K562 (cell line): ENCODE data around the gene ST6GAL1. TPM values are rescaled to one million over a fixed set of nuclear protein-coding genes. Genes with fewer than 3 reads are reported as not detected.

Experiments used
- ARID2 ChIP-seq: fragments of 450-650 bp; IDR thresholded peaks from 2 replicates; pipeline ENCODE4 v1.6.1; 2017; ENCODE audit warnings: antibody characterized with exemption, mild to moderate bottlenecking
- FOXP1 ChIP-seq: sonication (generic); formaldehyde crosslinking; IDR thresholded peaks from 2 replicates; pipeline ENCODE4 v1.8.0; 2022; ENCODE audit warnings: mild to moderate bottlenecking, missing genetic modification reagents
- KDM4B ChIP-seq, 2 experiments: fragments of 450-650 bp in 1 of 2; sonication (generic) in 1 of 2; IDR thresholded peaks; 2 replicates each; pipeline ENCODE4 v1.6.1; 2016 to 2017; ENCODE audit warnings: borderline replicate concordance in 2 of 2, antibody characterized with exemption in 1 of 2, low read depth in 1 of 2, mild to moderate bottlenecking in 1 of 2
- NFRKB ChIP-seq: fragments of 450-650 bp; IDR thresholded peaks from 2 replicates; pipeline ENCODE4 v1.6.1; 2016; ENCODE audit warnings: low read depth
- SAFB2 ChIP-seq: fragments of 200-400 bp; formaldehyde crosslinking; IDR thresholded peaks from 2 replicates; pipeline ENCODE4 v1.6.1; 2018; ENCODE audit warnings: borderline replicate concordance, low read length, low read depth, moderate library complexity; ENCODE audit not compliant: severe bottlenecking
- STAG1 ChIP-seq: sonication (generic); formaldehyde crosslinking; IDR thresholded peaks from 2 replicates; pipeline ENCODE4 v1.5.0; 2020; ENCODE audit warnings: missing genetic modification reagents, borderline replicate concordance
- ZNF57 ChIP-seq: fragments of 450-650 bp; formaldehyde crosslinking; IDR thresholded peaks from 2 replicates; pipeline ENCODE4 v1.4.0; 2020; ENCODE audit warnings: mild to moderate bottlenecking, moderate library complexity
- ZNF76 ChIP-seq: fragments of 250-450 bp; sonication (Bioruptor Pico); IDR thresholded peaks from 2 replicates; pipeline ENCODE4 v1.4.0; 2020; ENCODE audit warnings: mild to moderate bottlenecking, moderate library complexity, borderline replicate concordance
- polyA plus RNA-seq, 8 experiments: library from polyadenylated mRNA; depleted of rRNA in 4 of 8; stranded (reverse) in 5 of 8; unstranded in 3 of 8; fragments of >200 nt; fragmentation: Nextera tagmentation in 2 of 8; fragmentation: Illumina TruSeq in 1 of 8; extraction: Ambion mirVana in 2 of 8; extraction: Trizol in 1 of 8; gene quantifications; 2 replicates each; pipeline versions ENCODE4 v1.2.1 to v1.2.3, GENCODE V29; 2011 to 2014; ENCODE audit warnings: inconsistent platforms in 1 of 8, missing spikeins in 1 of 8
- total RNA-seq, 7 experiments: library from RNA; depleted of rRNA in 6 of 7; stranded (reverse); fragments of >200 nt in 6 of 7; fragmentation: Illumina TruSeq in 2 of 7; extraction: Trizol in 2 of 7; gene quantifications; 2 replicates each; pipeline versions ENCODE4 v1.2.1 to v1.2.3, GENCODE V29; 2011 to 2021; ENCODE audit warnings: low replicate concordance in 1 of 7
- TF ChIP-seq, protein P1 (sequence below): fragments of 450-650 bp; IDR thresholded peaks from 2 replicates; pipeline ENCODE4 v1.6.1; 2017; ENCODE audit warnings: mild to moderate bottlenecking, moderate library complexity
- TF ChIP-seq, protein P2 (sequence below): fragments of 450-650 bp; formaldehyde crosslinking; IDR thresholded peaks from 2 replicates; pipeline ENCODE4 v1.4.0; 2020; ENCODE audit warnings: mild to moderate bottlenecking, mixed read lengths
- TF ChIP-seq, protein P3 (sequence below): fragments of 250-450 bp; sonication (Bioruptor Pico); IDR thresholded peaks from 2 replicates; pipeline ENCODE4 v1.6.1; 2021; ENCODE audit warnings: mild to moderate bottlenecking
- TF ChIP-seq, protein P4 (sequence below): sonication (generic); formaldehyde crosslinking; IDR thresholded peaks from 2 replicates; pipeline ENCODE4 v1.9.0; 2022; ENCODE audit warnings: mild to moderate bottlenecking, missing genetic modification reagents
- TF ChIP-seq, protein P5 (sequence below): fragments of 250-450 bp; sonication (Bioruptor Pico); IDR thresholded peaks from 2 replicates; pipeline ENCODE4 v1.5.0; 2022; ENCODE audit warnings: mild to moderate bottlenecking
- TF ChIP-seq, protein P6 (sequence below): fragments of 150-350 bp; conservative IDR thresholded peaks from 2 replicates; pipeline ENCODE4 v1.6.1; 2014; ENCODE audit warnings: low read length
- TF ChIP-seq, protein P7 (sequence below): fragments of 450-650 bp; IDR thresholded peaks from 2 replicates; pipeline ENCODE4 v1.6.1; 2014; ENCODE audit warnings: low read depth, mild to moderate bottlenecking, moderate library complexity, borderline replicate concordance
- TF ChIP-seq, protein P8 (sequence below): fragments of 450-650 bp; IDR thresholded peaks from 2 replicates; pipeline ENCODE4 v1.6.1; 2016

The ST6GAL1 gene
- total and polyA plus RNA-seq, 9 of the 15 experiments (the other 6 are each of a cell fraction or from before 2014, with no cell fraction given) = 31.9 to 145 (median 71.0) TPM

DNA sequence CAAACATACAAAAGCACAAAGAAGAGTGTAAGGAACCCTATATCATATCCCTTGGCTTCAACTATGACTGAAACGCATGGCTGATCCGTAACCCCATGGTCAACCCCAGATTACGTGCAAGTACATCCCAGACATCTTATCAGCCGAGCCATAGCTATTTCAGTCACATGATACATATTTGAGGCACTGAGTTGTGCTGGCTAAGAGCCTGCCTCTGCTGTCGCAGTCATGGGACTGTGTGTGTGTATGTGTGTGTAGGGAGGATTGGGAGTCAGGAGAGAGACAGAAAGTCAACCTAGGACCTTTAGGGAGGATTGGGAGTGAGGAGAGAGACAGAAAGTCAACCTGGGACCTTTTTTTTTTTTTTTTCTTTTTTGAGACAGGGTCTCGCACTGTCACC, 8.4 kb downstream of the ST6GAL1 start (continued):
- TF ChIP-seq, protein P1, sequence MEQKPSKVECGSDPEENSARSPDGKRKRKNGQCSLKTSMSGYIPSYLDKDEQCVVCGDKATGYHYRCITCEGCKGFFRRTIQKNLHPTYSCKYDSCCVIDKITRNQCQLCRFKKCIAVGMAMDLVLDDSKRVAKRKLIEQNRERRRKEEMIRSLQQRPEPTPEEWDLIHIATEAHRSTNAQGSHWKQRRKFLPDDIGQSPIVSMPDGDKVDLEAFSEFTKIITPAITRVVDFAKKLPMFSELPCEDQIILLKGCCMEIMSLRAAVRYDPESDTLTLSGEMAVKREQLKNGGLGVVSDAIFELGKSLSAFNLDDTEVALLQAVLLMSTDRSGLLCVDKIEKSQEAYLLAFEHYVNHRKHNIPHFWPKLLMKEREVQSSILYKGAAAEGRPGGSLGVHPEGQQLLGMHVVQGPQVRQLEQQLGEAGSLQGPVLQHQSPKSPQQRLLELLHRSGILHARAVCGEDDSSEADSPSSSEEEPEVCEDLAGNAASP = no peak
- TF ChIP-seq, protein P2, sequence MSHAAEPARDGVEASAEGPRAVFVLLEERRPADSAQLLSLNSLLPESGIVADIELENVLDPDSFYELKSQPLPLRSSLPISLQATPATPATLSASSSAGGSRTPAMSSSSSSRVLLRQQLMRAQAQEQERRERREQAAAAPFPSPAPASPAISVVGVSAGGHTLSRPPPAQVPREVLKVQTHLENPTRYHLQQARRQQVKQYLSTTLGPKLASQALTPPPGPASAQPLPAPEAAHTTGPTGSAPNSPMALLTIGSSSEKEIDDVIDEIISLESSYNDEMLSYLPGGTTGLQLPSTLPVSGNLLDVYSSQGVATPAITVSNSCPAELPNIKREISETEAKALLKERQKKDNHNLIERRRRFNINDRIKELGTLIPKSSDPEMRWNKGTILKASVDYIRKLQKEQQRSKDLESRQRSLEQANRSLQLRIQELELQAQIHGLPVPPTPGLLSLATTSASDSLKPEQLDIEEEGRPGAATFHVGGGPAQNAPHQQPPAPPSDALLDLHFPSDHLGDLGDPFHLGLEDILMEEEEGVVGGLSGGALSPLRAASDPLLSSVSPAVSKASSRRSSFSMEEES (CRISPR knock-in tag) = peak; percentile 98
- TF ChIP-seq ZNF57 (CRISPR knock-in tag) = no peak
- TF ChIP-seq, protein P3, sequence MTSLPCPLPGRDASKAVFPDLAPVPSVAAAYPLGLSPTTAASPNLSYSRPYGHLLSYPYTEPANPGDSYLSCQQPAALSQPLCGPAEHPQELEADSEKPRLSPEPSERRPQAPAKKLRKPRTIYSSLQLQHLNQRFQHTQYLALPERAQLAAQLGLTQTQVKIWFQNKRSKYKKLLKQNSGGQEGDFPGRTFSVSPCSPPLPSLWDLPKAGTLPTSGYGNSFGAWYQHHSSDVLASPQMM (CRISPR knock-in tag) = no peak
- TF ChIP-seq ZNF76 = no peak; the same call in 1 of the 2 replicates
- TF ChIP-seq FOXP1 (CRISPR knock-in tag) = no peak
- no peak for TF ChIP-seq ARID2
- TF ChIP-seq, protein P4, sequence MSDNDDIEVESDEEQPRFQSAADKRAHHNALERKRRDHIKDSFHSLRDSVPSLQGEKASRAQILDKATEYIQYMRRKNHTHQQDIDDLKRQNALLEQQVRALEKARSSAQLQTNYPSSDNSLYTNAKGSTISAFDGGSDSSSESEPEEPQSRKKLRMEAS (CRISPR knock-in tag) = peak; percentile 37; the same call in 1 of the 2 replicates
- TF ChIP-seq SAFB2 = no peak
- TF ChIP-seq, protein P5, sequence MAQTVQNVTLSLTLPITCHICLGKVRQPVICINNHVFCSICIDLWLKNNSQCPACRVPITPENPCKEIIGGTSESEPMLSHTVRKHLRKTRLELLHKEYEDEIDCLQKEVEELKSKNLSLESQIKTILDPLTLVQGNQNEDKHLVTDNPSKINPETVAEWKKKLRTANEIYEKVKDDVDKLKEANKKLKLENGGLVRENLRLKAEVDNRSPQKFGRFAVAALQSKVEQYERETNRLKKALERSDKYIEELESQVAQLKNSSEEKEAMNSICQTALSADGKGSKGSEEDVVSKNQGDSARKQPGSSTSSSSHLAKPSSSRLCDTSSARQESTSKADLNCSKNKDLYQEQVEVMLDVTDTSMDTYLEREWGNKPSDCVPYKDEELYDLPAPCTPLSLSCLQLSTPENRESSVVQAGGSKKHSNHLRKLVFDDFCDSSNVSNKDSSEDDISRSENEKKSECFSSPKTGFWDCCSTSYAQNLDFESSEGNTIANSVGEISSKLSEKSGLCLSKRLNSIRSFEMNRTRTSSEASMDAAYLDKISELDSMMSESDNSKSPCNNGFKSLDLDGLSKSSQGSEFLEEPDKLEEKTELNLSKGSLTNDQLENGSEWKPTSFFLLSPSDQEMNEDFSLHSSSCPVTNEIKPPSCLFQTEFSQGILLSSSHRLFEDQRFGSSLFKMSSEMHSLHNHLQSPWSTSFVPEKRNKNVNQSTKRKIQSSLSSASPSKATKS (CRISPR knock-in tag) = no peak
- no peak for TF ChIP-seq STAG1 (CRISPR knock-in tag)
- TF ChIP-seq, protein P6, sequence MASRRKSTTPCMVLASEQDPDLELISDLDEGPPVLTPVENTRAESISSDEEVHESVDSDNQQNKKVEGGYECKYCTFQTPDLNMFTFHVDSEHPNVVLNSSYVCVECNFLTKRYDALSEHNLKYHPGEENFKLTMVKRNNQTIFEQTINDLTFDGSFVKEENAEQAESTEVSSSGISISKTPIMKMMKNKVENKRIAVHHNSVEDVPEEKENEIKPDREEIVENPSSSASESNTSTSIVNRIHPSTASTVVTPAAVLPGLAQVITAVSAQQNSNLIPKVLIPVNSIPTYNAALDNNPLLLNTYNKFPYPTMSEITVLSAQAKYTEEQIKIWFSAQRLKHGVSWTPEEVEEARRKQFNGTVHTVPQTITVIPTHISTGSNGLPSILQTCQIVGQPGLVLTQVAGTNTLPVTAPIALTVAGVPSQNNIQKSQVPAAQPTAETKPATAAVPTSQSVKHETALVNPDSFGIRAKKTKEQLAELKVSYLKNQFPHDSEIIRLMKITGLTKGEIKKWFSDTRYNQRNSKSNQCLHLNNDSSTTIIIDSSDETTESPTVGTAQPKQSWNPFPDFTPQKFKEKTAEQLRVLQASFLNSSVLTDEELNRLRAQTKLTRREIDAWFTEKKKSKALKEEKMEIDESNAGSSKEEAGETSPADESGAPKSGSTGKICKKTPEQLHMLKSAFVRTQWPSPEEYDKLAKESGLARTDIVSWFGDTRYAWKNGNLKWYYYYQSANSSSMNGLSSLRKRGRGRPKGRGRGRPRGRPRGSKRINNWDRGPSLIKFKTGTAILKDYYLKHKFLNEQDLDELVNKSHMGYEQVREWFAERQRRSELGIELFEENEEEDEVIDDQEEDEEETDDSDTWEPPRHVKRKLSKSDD = no peak
- TF ChIP-seq, protein P7, sequence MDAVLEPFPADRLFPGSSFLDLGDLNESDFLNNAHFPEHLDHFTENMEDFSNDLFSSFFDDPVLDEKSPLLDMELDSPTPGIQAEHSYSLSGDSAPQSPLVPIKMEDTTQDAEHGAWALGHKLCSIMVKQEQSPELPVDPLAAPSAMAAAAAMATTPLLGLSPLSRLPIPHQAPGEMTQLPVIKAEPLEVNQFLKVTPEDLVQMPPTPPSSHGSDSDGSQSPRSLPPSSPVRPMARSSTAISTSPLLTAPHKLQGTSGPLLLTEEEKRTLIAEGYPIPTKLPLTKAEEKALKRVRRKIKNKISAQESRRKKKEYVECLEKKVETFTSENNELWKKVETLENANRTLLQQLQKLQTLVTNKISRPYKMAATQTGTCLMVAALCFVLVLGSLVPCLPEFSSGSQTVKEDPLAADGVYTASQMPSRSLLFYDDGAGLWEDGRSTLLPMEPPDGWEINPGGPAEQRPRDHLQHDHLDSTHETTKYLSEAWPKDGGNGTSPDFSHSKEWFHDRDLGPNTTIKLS = no peak
- no peak for TF ChIP-seq NFRKB
- no peak for TF ChIP-seq KDM4B (IDR thresholded peaks at IDR 0.05; ENCODE audit: borderline replicate concordance in 2 of 2, low read depth in 1 of 2)
- TF ChIP-seq, protein P8, sequence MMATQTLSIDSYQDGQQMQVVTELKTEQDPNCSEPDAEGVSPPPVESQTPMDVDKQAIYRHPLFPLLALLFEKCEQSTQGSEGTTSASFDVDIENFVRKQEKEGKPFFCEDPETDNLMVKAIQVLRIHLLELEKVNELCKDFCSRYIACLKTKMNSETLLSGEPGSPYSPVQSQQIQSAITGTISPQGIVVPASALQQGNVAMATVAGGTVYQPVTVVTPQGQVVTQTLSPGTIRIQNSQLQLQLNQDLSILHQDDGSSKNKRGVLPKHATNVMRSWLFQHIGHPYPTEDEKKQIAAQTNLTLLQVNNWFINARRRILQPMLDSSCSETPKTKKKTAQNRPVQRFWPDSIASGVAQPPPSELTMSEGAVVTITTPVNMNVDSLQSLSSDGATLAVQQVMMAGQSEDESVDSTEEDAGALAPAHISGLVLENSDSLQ = peak; percentile 55
